ENCODE measurements around the gene SNX5.

The SNX5 gene

DNA sequence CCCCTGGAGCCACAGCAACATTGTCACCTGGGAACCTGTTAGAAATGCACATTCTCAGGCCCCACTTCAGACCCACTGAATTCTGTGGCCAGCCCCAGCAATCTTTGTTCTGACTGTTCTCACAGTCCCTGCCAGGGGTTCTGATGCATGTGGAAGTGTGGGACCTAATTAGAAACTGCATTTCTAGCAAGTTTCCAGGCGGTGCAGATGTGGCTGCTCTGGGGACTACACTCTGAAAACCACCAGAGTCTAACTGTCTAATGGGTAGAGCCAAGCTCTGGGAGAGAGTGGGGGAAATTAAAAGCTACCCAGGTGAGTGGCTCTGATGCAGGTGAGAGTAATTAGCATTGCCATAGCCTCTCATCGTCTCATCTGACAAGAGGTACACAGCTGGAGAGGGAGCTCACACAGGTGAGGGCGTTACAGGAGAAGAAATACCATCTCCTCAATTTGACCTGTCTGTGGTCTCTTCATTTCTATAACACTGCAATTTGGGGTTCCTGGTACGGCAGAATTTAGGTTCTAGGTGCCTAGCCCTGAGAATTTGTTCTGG is 66.0 kb downstream of the SNX5 start:
- H3K4me3 ChIP-seq (ENCODE audit: control insufficient read depth, low read depth, low read length) = no peak overlapping the region
- TF ChIP-seq, protein P1, sequence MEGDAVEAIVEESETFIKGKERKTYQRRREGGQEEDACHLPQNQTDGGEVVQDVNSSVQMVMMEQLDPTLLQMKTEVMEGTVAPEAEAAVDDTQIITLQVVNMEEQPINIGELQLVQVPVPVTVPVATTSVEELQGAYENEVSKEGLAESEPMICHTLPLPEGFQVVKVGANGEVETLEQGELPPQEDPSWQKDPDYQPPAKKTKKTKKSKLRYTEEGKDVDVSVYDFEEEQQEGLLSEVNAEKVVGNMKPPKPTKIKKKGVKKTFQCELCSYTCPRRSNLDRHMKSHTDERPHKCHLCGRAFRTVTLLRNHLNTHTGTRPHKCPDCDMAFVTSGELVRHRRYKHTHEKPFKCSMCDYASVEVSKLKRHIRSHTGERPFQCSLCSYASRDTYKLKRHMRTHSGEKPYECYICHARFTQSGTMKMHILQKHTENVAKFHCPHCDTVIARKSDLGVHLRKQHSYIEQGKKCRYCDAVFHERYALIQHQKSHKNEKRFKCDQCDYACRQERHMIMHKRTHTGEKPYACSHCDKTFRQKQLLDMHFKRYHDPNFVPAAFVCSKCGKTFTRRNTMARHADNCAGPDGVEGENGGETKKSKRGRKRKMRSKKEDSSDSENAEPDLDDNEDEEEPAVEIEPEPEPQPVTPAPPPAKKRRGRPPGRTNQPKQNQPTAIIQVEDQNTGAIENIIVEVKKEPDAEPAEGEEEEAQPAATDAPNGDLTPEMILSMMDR (IDR thresholded peaks at IDR 0.05; ENCODE audit: control insufficient read depth, insufficient read depth, low read depth, low read length, missing control alignments) = no peak
- no peak for DNase-seq (ENCODE audit: low read depth)

GRCh38 chr20:17901971-17902370 is 66.6 kb downstream of the SNX5 start:
- TF ChIP-seq, protein P1 (IDR thresholded peaks at IDR 0.05; ENCODE audit: control insufficient read depth, insufficient read depth, low read depth, low read length, missing control alignments) = no peak
- no peak overlapping the region for H3K4me3 ChIP-seq (ENCODE audit: control insufficient read depth, low read depth, low read length)
- DNase-seq (ENCODE audit: low read depth) = no peak

DNA sequence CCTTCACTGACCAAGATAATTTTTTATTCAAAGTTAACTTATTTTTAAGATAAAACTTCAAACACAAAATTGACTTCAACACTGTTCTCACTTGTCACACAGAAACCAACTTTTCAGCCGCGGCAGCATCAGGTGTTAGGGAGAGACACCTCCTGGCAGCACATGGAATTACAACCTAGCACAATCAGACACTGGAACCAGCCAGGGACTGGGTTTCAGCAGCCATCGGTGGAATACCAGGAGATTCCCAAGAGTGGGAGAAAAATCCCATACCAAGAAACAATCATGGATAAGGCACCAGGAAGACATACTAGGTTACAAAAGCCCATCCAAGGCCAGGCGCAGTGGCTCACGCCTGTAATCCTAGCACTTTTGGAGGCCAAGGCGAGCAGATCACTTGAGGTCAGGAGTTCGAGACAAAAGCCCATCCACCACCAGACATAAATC is 70.0 kb downstream of the SNX5 start:
- H3K4me3 ChIP-seq (ENCODE audit: control insufficient read depth, low read depth, low read length) = no peak overlapping the region
- no peak for DNase-seq (ENCODE audit: low read depth)
- TF ChIP-seq, protein P1 (IDR thresholded peaks at IDR 0.05; ENCODE audit: control insufficient read depth, insufficient read depth, low read depth, low read length, missing control alignments) = peak; percentile 92

DNA sequence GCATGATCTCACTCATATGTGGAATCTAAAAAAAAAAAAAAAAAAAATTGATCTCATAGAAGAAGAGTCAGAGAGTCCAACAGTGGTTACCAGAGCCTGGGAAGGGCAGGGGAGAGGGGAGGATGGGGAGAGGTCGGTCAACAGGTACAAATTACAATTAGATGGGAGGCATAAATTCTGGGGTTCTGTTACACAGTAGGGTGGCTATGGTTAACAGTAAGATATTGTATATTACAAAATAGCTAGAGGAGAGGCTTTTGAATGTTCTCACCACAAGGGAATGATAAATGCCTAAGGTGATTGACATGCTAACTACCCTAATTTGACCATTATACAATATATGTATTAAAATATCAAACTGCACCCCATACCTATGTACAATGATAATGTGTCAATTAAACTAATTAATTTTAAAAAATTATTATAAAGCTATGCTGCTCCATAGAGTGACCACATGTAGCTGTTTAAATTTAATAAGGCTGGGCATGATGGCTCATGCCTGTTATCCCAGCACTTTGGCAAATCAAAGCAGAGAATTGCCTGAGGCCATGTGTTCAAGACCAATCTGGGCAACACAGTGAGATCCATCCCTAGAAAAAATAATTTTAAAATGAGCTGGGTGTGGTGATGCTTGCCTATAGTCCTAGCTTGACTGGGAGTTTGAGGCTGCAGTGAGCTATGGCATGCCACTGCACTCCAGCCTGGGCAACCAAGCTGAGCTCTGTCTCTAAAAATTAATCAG is 70.9 kb downstream of the SNX5 start:
- no peak for DNase-seq (ENCODE audit: low read depth)
- TF ChIP-seq, protein P1 (IDR thresholded peaks at IDR 0.05; ENCODE audit: control insufficient read depth, insufficient read depth, low read depth, low read length, missing control alignments) = no peak
- H3K4me3 ChIP-seq (ENCODE audit: control insufficient read depth, low read depth, low read length) = no peak overlapping the region

GRCh38 chr20:17896771-17897369 is 71.7 kb downstream of the SNX5 start:
- TF ChIP-seq, protein P1 (IDR thresholded peaks at IDR 0.05; ENCODE audit: control insufficient read depth, insufficient read depth, low read depth, low read length, missing control alignments) = no peak
- no peak overlapping the region for H3K4me3 ChIP-seq (ENCODE audit: control insufficient read depth, low read depth, low read length)
- no peak for DNase-seq (ENCODE audit: low read depth)

DNA sequence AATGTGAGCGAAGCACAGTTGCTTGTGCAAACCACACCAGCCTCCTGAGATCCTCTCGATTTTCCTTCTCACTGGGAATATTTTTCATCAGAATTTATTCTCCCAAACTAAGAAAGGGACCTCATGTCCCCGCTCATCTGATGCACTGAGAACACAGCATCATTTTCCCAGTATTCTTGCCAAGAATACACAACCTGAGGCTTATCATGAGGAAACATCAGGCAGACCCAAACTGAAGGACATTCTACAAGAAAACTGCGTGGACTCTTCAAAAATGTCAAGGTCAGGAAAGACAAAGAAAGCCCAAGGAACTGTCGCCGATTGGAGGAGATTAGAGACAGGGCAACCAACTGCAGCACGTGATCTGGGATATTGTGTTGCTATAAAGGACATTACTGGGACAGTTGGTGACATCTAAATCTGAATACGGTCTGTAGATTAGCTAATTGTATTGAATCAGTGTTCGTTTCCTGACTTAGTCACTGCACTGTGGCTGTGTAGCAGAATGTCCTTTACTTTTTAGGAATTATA is 72.3 kb downstream of the SNX5 start:
- no peak for DNase-seq (ENCODE audit: low read depth)
- TF ChIP-seq, protein P1 (IDR thresholded peaks at IDR 0.05; ENCODE audit: control insufficient read depth, insufficient read depth, low read depth, low read length, missing control alignments) = no peak

More for the DNA sequence above, 72.3 kb downstream of the SNX5 start:
- H3K4me3 ChIP-seq (ENCODE audit: control insufficient read depth, low read depth, low read length) = peak overlapping the region; percentile 29; the same call in 1 of the 2 replicates
